Muscle of leg (tissue), 9 donors: ENCODE data around the gene ERCC1. TPM values are rescaled to one million over a fixed set of nuclear protein-coding genes. Genes with fewer than 3 reads are reported as not detected.

Source experiments
- polyA plus RNA-seq, 8 donors: library from polyadenylated mRNA; unstranded; fragments of 120-200 nt; gene quantifications; one replicate each; pipeline versions ENCODE4 v1.2.1 to v1.2.3, GENCODE V29; 2013; ENCODE audit warnings: inconsistent platforms in 1 of 8, low replicate concordance in 1 of 8; ENCODE audit not compliant: insufficient read length in 8 of 8, insufficient read depth in 1 of 8
- total RNA-seq: library from RNA; stranded (reverse); fragments of 120-200 nt; gene quantifications from one replicate; pipeline ENCODE4 v1.2.4, GENCODE V29; 2013

ERCC1 gene
- total and polyA plus RNA-seq, 9 donors: 81.8 to 110 (median 90.6) TPM

Other genes with a start within 250 kb of the ERCC1 start
- gene TRAPPC6A, start 245.7 kb downstream of the ERCC1 start, total RNA-seq: 18.4 TPM
- gene TRAPPC6A, start 245.7 kb downstream of the ERCC1 start, polyA plus RNA-seq: 10 to 100 TPM; 18.4 to 31.6 (median 25.1) TPM
- gene BLOC1S3, start 245.1 kb downstream of the ERCC1 start, total RNA-seq: 1.8 TPM
- gene BLOC1S3, start 245.1 kb downstream of the ERCC1 start, polyA plus RNA-seq: 1 to 10 TPM; 5.2 to 8.4 (median 7.3) TPM
- gene EXOC3L2, start 178.5 kb downstream of the ERCC1 start, total RNA-seq: 1.9 TPM
- gene EXOC3L2, start 178.5 kb downstream of the ERCC1 start, polyA plus RNA-seq: 1 to 10 TPM in 7 of 8 donors, under 1 TPM in 1; 0.93 to 2.0 (median 1.6) TPM
- 11.1 TPM for gene MARK4, start 172.6 kb downstream of the ERCC1 start, total RNA-seq
- 10 to 100 TPM; 29.0 to 38.9 (median 35.8) TPM for gene MARK4, start 172.6 kb downstream of the ERCC1 start, polyA plus RNA-seq
- gene CKM, start 101.0 kb downstream of the ERCC1 start, total RNA-seq: 2,005 TPM
- 1,000 to 10,000 TPM; 1,629 to 3,729 (median 3,028) TPM for gene CKM, start 101.0 kb downstream of the ERCC1 start, polyA plus RNA-seq
- 0.09 TPM for gene KLC3, start 83.2 kb downstream of the ERCC1 start, total RNA-seq
- 1 to 10 TPM in 1 of 8 donors, under 1 TPM in 6, not detected in 1; 0.14 to 5.9 (median 0.28) TPM for gene KLC3, start 83.2 kb downstream of the ERCC1 start, polyA plus RNA-seq
- gene ERCC2, start 53.3 kb downstream of the ERCC1 start, total RNA-seq: 6.6 TPM
- gene ERCC2, start 53.3 kb downstream of the ERCC1 start, polyA plus RNA-seq: 10 to 100 TPM; 13.5 to 19.9 (median 15.3) TPM
- gene PPP1R13L, start 18.8 kb downstream of the ERCC1 start, total RNA-seq: 1.7 TPM
- gene PPP1R13L, start 18.8 kb downstream of the ERCC1 start, polyA plus RNA-seq: 1 to 10 TPM; 2.7 to 8.4 (median 3.5) TPM
- gene POLR1G, start 17.3 kb downstream of the ERCC1 start, total RNA-seq: 7.7 TPM
- 1 to 10 TPM; 4.4 to 8.9 (median 6.2) TPM for gene POLR1G, start 17.3 kb downstream of the ERCC1 start, polyA plus RNA-seq
- 54.9 TPM for gene FOSB, start 44.1 kb upstream of the ERCC1 start, total RNA-seq
- 100 to 1,000 TPM in 3 of 8 donors, 10 to 100 TPM in 5; 16.7 to 194 (median 67.1) TPM for gene FOSB, start 44.1 kb upstream of the ERCC1 start, polyA plus RNA-seq
- 42.4 TPM for gene RTN2, start 73.1 kb upstream of the ERCC1 start, total RNA-seq
- gene RTN2, start 73.1 kb upstream of the ERCC1 start, polyA plus RNA-seq: 100 to 1,000 TPM in 6 of 8 donors, 10 to 100 TPM in 2; 80.0 to 148 (median 126) TPM
- 0.18 TPM for gene PPM1N, start 74.5 kb upstream of the ERCC1 start, total RNA-seq
- under 1 TPM; 0.24 to 0.97 (median 0.61) TPM for gene PPM1N, start 74.5 kb upstream of the ERCC1 start, polyA plus RNA-seq
- 37.4 TPM for gene VASP, start 83.6 kb upstream of the ERCC1 start, total RNA-seq
- 10 to 100 TPM; 48.9 to 59.4 (median 53.3) TPM for gene VASP, start 83.6 kb upstream of the ERCC1 start, polyA plus RNA-seq
- 3.2 TPM for gene OPA3, start 160.9 kb upstream of the ERCC1 start, total RNA-seq
- gene OPA3, start 160.9 kb upstream of the ERCC1 start, polyA plus RNA-seq: 1 to 10 TPM; 5.6 to 8.6 (median 7.3) TPM
- gene GPR4, start 178.3 kb upstream of the ERCC1 start, total RNA-seq: 0.44 TPM
- gene GPR4, start 178.3 kb upstream of the ERCC1 start, polyA plus RNA-seq: 1 to 10 TPM; 1.5 to 3.2 (median 2.2) TPM
- 8.2 TPM for gene EML2, start 215.5 kb upstream of the ERCC1 start, total RNA-seq
- 10 to 100 TPM in 5 of 8 donors, 1 to 10 TPM in 3; 7.9 to 13.2 (median 11.2) TPM for gene EML2, start 215.5 kb upstream of the ERCC1 start, polyA plus RNA-seq
- gene GIPR, start 244.3 kb upstream of the ERCC1 start, total RNA-seq: 0.09 TPM
- 1 to 10 TPM in 1 of 8 donors, under 1 TPM in 6, not detected in 1; 0.04 to 1.8 (median 0.32) TPM for gene GIPR, start 244.3 kb upstream of the ERCC1 start, polyA plus RNA-seq